Right renal pelvis (tissue), 4 donors: ENCODE results near the gene ZNF407. TPM values are rescaled to one million over a fixed set of nuclear protein-coding genes. Genes with fewer than 3 reads are reported as not detected.

Source experiments
- DNase-seq, 4 donors: peaks; one replicate each; pipeline ENCODE4 v3.0.0-alpha.2; 2013; ENCODE audit warnings: low read depth in 4 of 4, low spot score in 3 of 4, missing footprints in 1 of 4
- polyA plus RNA-seq, 4 donors: library from polyadenylated mRNA; unstranded; fragments of 120-200 nt; gene quantifications; one replicate each; pipeline ENCODE4 v1.2.1, GENCODE V29; 2013; ENCODE audit not compliant: insufficient read length in 4 of 4

The ZNF407 gene
- polyA plus RNA-seq, 4 donors = 9.6 to 11.6 (median 10.0) TPM

DNA sequence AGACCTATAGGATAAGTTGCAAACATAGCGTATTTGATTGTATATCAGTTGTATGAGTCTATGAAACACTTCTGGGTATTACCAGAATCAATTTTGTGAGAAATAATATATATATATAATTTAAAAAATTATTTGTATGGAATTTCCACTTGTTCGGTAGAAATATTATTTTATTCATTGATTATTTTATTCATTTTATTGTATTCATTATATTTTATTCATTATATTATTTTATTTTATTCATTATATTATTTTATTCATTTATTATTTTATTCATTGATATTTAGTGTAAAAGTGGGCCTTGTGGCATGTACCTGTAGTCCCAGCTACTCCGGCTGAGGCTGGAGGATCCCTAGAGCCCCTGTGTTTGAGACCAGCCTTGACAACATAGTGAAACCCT is 268.9 kb downstream of the ZNF407 start:
- DNase-seq = no peak

DNA sequence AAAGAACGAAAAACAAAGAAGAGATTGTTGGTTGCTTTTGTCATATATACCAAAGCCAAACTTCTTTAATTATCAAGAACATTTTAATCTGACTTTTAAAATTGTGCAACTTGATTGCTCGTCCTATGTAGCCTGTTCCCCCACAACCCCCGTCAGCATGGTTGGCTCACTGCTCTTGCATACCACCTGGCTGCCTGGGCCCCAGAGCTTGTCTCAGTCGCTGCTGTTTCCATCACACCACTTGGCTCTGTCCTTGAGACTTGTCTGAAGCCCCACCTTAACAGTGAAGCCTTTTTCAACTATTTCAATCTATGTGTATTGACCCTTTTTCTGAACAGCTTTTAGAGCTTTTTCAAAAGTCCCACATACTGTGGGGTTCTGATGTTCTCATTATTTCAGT is 270.8 kb downstream of the ZNF407 start:
- no peak for DNase-seq

DNA sequence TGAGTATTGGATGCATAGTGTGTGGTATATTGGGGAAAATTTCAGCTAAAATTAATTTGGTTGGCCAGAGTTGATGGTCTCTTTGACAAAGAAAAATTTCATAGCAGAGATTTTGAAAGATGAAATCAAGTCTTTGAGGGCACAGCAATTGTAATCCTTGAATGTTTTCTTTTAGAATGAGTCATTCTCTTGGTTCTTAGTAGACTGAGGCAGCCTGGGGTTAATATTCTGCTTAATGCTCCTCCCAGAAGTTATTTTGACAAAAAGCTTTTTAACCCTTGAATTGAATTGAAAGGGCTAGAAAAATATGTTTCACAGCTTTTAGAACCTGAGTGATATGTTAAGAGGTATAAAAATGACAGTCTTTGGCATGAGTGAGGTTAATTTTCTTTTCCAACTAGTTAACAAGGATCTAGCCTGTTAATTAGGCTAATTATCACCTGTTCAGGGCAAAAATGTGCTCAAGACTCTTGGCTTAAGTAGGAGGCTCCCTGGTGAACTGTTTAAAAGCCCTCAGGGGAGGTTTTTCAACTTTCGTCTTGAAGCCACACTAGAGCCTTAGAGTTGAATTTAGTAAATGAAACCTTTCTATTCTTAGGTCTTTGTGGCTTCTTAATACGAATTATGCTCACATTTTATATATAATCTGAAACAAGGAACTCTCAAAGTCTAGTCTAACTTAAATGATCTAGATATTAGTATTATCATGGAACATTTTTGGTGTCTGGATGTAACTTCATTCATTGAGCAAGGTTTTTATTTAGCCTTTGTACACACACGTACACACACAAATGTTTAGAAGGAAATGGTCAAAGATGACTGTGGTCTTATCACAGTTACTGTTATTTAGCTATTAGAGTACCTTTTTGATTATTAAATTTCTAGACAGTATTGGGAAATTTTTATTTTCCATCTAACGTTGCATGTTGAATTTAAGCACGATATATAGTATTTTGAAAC is 272.5 kb downstream of the ZNF407 start:
- DNase-seq = no peak

DNA sequence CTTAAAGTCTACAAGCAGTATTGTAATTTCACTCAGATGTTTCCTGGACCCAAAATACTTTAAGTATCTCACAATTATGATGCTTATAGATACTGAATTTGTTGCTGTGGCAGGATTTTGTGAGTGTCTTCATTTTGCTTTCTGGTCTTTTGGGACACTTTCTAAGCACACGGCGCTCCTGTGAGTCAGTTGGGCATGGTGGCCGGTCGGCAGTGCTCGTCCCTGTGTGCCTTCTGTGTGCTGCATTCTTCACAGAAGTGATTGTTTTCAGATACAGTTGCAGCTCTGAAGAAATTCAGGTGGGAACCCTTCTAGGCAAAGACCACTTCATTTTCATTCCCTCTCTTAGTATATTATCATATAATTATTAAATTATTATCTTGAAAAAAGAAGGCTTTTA is 273.3 kb downstream of the ZNF407 start:
- DNase-seq = no peak

DNA sequence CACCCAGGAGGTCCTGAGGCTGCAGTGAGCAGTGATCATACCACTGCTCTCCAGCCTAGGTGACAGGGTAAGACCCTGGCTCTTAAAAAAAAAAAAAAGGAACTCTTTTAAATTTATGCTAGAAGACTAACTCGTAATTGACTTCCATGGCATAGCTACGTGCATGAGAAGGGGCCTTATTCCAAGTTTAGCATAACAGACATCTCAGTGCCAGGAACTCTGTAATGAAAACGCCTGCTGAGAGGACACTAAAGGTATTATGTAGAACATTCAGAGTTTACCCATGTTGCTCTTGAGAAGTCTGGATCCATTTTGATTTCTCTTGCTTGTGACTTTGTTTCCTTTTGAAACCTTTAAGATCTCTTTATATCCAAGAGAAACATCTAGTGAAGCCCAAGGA is 276.0 kb downstream of the ZNF407 start:
- no peak for DNase-seq

DNA sequence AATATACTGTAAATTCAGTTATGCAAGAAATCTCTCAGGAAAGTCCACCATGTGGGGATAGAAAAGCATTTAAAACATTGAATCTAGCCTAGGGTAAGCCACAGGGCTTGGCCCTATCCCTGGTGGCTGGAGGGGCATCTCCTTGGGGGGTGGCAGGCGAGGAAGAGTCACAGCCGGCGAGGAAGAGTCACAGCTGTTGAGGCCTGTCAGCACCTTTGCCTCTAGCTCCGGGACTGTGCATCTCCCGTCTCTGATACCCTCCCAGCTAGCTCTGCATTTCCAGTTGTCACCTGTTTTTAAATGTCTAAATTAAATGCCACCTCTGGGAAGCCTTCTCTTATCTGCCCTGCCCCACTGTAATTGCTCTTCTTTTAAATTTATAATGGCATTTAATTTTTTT is 276.7 kb downstream of the ZNF407 start:
- DNase-seq = no peak

DNA sequence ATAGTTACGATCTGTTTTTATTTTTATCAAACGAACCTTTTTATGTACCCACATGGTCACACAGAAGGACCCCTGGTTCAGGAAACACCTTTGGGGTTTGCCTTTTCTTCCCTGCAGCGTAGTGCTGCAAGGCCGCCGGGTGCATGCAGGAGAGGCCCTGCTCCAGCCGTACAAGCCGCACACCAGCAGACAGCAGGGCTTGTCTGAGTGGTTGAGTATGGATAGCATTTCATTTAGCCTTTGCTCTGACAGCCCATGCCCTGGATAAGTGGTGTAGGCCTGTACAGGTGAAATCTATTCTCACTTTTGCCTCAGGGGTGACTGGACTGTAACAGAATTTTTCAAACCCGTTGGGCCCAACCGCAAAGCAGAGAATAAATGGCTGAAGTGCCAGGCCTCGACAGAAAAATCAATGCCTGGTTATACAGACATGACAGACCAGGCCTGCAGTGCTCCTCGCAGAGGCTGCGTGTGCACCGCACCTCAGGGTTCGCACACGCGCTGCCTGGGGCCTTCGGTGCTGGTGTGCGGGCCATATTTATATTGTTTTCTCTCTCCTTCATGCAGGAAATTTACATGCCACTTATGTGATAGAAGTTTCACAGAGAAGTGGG is 279.1 kb downstream of the ZNF407 start:
- DNase-seq = no peak

GRCh38 chr18:74878267-74878666 is 280.6 kb downstream of the ZNF407 start:
- no peak for DNase-seq

DNA sequence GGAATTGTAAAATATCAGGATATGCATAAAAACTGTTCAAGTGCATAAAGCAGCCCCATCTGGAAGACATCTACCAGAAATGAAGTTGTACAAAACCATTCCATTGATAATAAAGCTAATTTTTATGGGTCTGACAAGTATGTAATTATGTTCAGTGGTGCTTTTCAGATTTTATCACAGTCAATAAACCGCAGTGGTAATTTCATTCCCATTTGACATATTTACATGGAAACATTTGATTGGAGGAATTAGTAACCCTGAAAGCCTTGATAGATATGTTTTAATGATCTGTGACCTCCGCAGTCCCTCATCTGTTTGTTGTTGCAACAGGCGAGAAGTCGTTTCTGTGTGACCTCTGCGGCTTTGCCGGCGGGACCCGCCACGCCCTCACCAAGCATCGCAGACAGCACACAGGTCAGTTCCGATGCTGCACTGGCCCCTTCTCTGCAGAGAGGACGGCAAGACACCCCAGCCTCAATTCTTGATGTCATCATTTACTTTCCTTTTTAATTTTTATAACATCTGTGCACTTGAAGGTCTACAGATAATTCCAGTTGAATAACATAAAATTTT is 283.1 kb downstream of the ZNF407 start:
- no peak for DNase-seq

DNA sequence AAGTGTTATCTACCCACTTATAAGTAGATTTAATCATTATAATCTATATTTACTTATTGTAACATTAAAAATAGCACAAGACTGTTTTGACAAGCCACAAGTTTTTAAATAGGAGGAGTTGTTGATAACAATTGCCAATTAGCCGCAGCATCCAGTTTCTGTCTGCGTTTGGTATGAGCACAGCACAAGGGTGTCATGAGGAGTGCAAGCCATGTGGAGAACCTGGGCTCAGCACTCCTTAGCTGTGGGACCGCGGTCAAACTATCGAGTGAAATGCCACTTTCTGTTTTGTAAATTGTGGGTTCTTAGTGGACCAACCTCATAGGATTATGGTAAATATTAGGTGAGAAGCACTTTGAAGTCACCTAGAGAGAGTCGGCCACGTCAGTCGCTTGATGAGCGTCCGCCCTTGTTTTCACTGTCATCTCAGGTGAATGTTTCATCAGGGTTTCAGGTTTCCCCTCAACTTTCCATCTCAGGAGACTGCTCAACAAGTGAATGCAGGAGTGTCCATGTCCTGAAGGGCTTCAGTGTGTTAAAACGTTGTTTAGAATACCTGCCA is 294.5 kb downstream of the ZNF407 start:
- no peak for DNase-seq

DNA sequence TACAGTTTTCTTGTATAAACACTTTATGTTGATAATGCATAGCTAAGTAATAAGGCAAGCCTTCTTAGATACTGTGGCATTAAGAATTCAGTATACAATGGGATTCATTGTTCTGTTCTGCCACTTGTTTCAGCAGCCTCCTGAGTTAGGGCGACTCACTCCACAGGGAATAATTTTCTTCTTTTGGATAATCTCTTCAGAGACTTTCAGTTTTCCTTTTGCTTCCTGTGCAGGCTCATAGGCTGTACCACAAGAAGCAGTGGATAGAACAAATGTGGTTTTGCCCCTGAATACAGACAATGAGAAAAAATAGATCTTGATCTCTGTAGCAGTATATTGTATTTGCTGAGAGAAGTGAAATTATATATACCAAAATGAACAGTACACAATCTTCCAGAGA is 298.0 kb downstream of the ZNF407 start:
- DNase-seq = no peak

DNA sequence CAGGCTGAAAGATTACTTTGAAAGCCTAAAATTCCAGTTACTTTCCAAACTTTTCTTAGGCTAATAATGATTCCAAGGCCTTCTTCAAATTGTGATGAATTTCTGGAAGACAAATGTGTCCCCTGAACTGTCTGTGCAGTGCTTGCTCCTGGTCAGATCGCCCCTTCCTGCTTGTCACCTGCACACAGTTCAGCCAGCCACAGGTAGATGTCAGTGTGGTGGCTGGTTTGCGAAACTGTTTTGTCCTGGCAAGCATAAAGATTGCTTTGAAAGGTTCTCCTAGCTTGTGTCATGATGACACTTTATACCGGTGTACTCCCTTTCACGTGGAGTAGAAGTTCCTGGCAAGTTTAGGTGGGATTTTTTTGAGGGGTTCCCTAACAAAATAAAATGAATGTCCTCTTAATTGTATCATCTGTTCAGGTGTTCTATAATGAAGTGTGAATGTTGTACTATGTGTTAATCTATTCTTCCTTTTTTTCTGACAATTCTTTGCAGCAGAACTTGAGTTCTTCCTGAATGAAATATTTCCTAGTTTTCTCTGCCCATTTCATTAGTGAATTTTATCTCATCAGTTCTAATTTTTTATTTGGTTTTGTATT is 298.8 kb downstream of the ZNF407 start:
- peak; percentile 10 to 27 (median 18) for DNase-seq

GRCh38 chr18:74897971-74898657 is 300.4 kb downstream of the ZNF407 start:
- DNase-seq = no peak

DNA sequence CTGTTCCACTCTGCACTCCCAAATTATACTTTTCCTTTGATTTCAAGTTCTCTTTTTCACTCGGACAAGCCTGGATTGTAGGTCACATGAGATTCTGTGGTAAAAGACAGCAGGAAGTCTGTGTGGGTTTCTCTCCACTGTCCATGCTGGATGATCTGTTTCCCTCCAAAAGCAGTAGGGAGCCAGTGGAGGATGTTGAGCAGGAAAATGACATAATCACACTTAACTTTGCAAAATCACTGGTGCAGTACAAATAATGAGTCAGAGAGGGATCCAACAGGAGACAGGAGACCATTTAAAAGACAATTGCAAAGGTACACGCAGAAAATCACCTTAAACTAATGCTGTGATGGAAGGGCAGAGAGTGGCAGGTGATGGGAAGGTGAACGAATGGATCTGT is 301.3 kb downstream of the ZNF407 start:
- DNase-seq = no peak

GRCh38 chr18:74899554-74899953 is 301.9 kb downstream of the ZNF407 start:
- peak in 1 of 4 donors; percentile 12 for DNase-seq

- DNase-seq = no peak
Measured at GRCh38 chr18:74901362-74902146, 303.9 kb downstream of the ZNF407 start.

DNA sequence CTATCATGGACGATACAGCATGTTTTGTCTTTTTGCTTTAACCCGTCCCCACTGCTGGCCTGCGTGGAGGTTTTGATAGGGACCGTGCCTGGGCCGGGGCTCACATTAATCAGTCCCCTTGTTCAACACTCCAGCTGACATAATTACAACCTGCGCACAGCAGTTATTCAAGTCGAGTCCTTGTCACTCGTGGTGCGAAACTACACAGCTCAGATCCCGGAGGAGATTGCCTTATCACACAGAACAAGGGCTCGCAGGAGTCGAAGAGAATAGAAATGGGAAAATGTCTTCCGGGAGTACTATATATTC is 304.4 kb downstream of the ZNF407 start:
- no peak for DNase-seq

- DNase-seq = no peak
Measured at GRCh38 chr18:74905247-74905646, 307.6 kb downstream of the ZNF407 start.

- no peak for DNase-seq
Measured at GRCh38 chr18:74906184-74906583, 308.5 kb downstream of the ZNF407 start.
